Measurements from ENCODE around the gene CLTC. TPM values are rescaled to one million over a fixed set of nuclear protein-coding genes. Genes with fewer than 3 reads are reported as not detected.

The CLTC gene
- total RNA-seq, 2 experiments from 2014 or later, result 123 to 227 TPM

DNA sequence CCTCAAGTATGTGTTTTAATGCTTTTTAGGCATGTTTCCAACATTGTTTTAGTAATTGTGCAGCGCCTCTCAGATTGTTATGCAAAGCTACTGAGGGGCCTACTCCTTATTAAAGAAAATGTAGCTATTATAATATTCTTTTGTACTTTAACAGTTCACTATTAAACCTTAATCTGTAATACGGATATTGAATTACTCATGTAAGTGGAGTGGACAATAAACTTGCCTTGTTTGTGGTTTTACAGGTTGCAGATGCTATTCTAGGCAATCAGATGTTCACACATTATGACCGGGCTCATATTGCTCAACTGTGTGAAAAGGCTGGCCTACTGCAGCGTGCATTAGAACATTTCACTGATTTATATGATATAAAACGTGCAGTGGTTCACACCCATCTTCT, 46.5 kb downstream of the CLTC start:
- Histone ChIP-seq H3K9me3 (ENCODE audit: low read length) (no peaks in the 10 kb centered on the region), H3K36me3 (ENCODE audit: insufficient read depth, low read length) (peaks cover 98% of the 10 kb centered on the region), H3K27ac (ENCODE audit: low read depth, low read length, poor library complexity, severe bottlenecking) (no peak overlapping the region), H4K20me1 (ENCODE audit: insufficient read depth, low read length) (0 out of 2 replicates have a peak, but pooled peaks cover 5% of the 10 kb centered on the region), H3K9me2 (ENCODE audit: insufficient read depth, low read length) (no peaks in the 10 kb centered on the region), H3K79me2 (ENCODE audit: insufficient read depth, low read depth, low read length) (no peaks in the 10 kb centered on the region; the same call in 1 of the 2 replicates), H3K4me1 (ENCODE audit: insufficient read depth, low read length, poor library complexity, severe bottlenecking) (no peaks in the 10 kb centered on the region), H3K4me2 (ENCODE audit: low read length) (no peak overlapping the region), H3K4me3 (ENCODE audit: low read depth, low read length, poor library complexity, severe bottlenecking) (no peak overlapping the region), H2AFZ (ENCODE audit: low read length) (no peak overlapping the region)
- CTCF ChIA-PET (ENCODE audit: unreplicated experiment), result no interaction called here
- TF ChIP-seq EZH2phosphoT487 (IDR thresholded peaks at IDR 0.05; ENCODE audit: borderline replicate concordance, low read depth, low read length) (no peak), CTCF (conservative IDR thresholded peaks at IDR 0.05; ENCODE audit: low read length) (no peak)
- BruUV-seq (replicated peaks), result no TSS peak
- intact Hi-C loops (cut with micrococcal nuclease; ENCODE audit: unreplicated experiment), result loop anchor here (2.0 kb wide), 1 partner anchor 15 kb away; no protein-coding TSS in a partner anchor
- POLR2A ChIA-PET, result no interaction called here
- DNase-seq (ENCODE audit: low spot score), result no peak

DNA sequence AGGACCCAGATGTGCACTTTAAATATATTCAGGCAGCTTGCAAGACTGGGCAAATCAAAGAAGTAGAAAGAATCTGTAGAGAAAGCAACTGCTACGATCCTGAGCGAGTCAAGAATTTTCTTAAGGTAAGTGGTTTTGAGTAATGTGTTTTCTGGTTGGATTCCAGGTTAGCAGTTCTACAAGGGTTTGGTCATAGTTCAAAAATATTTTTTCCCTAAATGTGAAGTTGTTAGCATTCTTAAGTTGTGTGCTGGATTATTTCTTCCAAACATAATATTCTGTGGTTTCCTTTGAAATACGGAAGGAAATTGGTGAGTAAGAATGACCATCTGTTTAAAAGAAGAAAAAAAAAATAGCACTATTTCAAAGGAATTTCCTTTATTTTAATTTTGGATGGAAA, 49.1 kb downstream of the CLTC start:
- no peak for DNase-seq (ENCODE audit: low spot score)
- no TSS peak for BruUV-seq (replicated peaks)
- CTCF ChIA-PET (ENCODE audit: unreplicated experiment), result no interaction called here
- H3K27ac ChIP-seq (ENCODE audit: low read depth, low read length, poor library complexity, severe bottlenecking), result no peak overlapping the region
- H3K9me3 ChIP-seq (ENCODE audit: low read length), result no peaks in the 10 kb centered on the region
- no peak for TF ChIP-seq EZH2phosphoT487 (IDR thresholded peaks at IDR 0.05; ENCODE audit: borderline replicate concordance, low read depth, low read length)
- TF ChIP-seq CTCF (conservative IDR thresholded peaks at IDR 0.05; ENCODE audit: low read length), result no peak
- POLR2A ChIA-PET, result interaction anchor here (1.5 to 2.9 kb wide), 2 partner anchors 8 to 39 kb away, joined by 3 to 9 read pairs; partner anchors contain the start of gene VMP1
- intact Hi-C loops (cut with micrococcal nuclease; ENCODE audit: unreplicated experiment), result no loop called here
- no peaks in the 10 kb centered on the region for H3K4me1 ChIP-seq (ENCODE audit: insufficient read depth, low read length, poor library complexity, severe bottlenecking)
- no peak overlapping the region for H3K4me2 ChIP-seq (ENCODE audit: low read length)
- 0 out of 2 replicates have a peak, but pooled peaks cover 9% of the 10 kb centered on the region for H4K20me1 ChIP-seq (ENCODE audit: insufficient read depth, low read length)
- H3K79me2 ChIP-seq (ENCODE audit: insufficient read depth, low read depth, low read length), result peaks cover 2% of the 10 kb centered on the region; the same call in 1 of the 2 replicates
- no peaks in the 10 kb centered on the region for H3K9me2 ChIP-seq (ENCODE audit: insufficient read depth, low read length)
- H2AFZ ChIP-seq (ENCODE audit: low read length), result no peak overlapping the region
- H3K4me3 ChIP-seq (ENCODE audit: low read depth, low read length, poor library complexity, severe bottlenecking), result no peak overlapping the region
- peaks cover 96% of the 10 kb centered on the region for H3K36me3 ChIP-seq (ENCODE audit: insufficient read depth, low read length)

- Histone ChIP-seq H3K9me2 (ENCODE audit: insufficient read depth, low read length) (no peaks in the 10 kb centered on the region), H3K36me3 (ENCODE audit: insufficient read depth, low read length) (peaks cover 96% of the 10 kb centered on the region), H2AFZ (ENCODE audit: low read length) (no peak overlapping the region), H3K79me2 (ENCODE audit: insufficient read depth, low read depth, low read length) (peaks cover 2% of the 10 kb centered on the region; the same call in 1 of the 2 replicates), H3K4me3 (ENCODE audit: low read depth, low read length, poor library complexity, severe bottlenecking) (no peak overlapping the region), H3K27ac (ENCODE audit: low read depth, low read length, poor library complexity, severe bottlenecking) (no peak overlapping the region), H4K20me1 (ENCODE audit: insufficient read depth, low read length) (0 out of 2 replicates have a peak, but pooled peaks cover 9% of the 10 kb centered on the region), H3K4me1 (ENCODE audit: insufficient read depth, low read length, poor library complexity, severe bottlenecking) (no peaks in the 10 kb centered on the region), H3K4me2 (ENCODE audit: low read length) (no peak overlapping the region), H3K9me3 (ENCODE audit: low read length) (no peaks in the 10 kb centered on the region)
- no peak for DNase-seq (ENCODE audit: low spot score)
- intact Hi-C loops (cut with micrococcal nuclease; ENCODE audit: unreplicated experiment), result no loop called here
- ChIA-PET CTCF (ENCODE audit: unreplicated experiment) (no interaction called here), POLR2A (interaction anchor here (0.6 to 2.9 kb wide), 6 partner anchors 9 to 48 kb away, joined by 3 to 16 read pairs (median 6); partner anchors contain the start of gene VMP1)
- BruUV-seq (replicated peaks), result no TSS peak
- TF ChIP-seq CTCF (conservative IDR thresholded peaks at IDR 0.05; ENCODE audit: low read length), result no peak
- TF ChIP-seq EZH2phosphoT487 (IDR thresholded peaks at IDR 0.05; ENCODE audit: borderline replicate concordance, low read depth, low read length), result no peak
Measured at GRCh38 chr17:59669411-59669810, 49.7 kb downstream of the CLTC start.
